GM12891 (cell line): ENCODE measurements around the gene ENHO.

Experiments
- PAX5 ChIP-seq: IDR thresholded peaks from 2 replicates; pipeline ENCODE4 v1.6.1; 2011; ENCODE audit warnings: low read length, moderate library complexity, mild to moderate bottlenecking; ENCODE audit not compliant: insufficient read depth, severe bottlenecking
- POLR2A ChIP-seq: IDR thresholded peaks from 2 replicates; pipeline ENCODE4 v1.6.1; 2011; ENCODE audit warnings: low read depth, low read length, control low read depth
- POLR2AphosphoS5 ChIP-seq: IDR thresholded peaks from 2 replicates; pipeline ENCODE4 v1.6.1; 2011; ENCODE audit warnings: low read depth, low read length, control low read depth
- POU2F2 ChIP-seq: IDR thresholded peaks from 2 replicates; pipeline ENCODE4 v1.6.1; 2011; ENCODE audit warnings: low read depth, mild to moderate bottlenecking, control low read depth, low read length, moderate library complexity
- SPI1 ChIP-seq: IDR thresholded peaks from 2 replicates; pipeline ENCODE4 v1.6.1; 2011; ENCODE audit warnings: low read depth, low read length, control low read depth
- TAF1 ChIP-seq: IDR thresholded peaks from 2 replicates; pipeline ENCODE4 v1.6.1; 2011; ENCODE audit warnings: low read depth, low read length, control low read depth

GRCh38 chr9:34508463-34508862 lies 14.3 kb downstream of the ENHO start:
- TF ChIP-seq POLR2A (no peak), TAF1 (no peak), POLR2AphosphoS5 (no peak), PAX5 (no peak), SPI1 (no peak), POU2F2 (no peak)
